ENCODE results near the gene DSPP.
"Not testable (repeated sequence)": the region's sequence is repeated elsewhere in the genome, so short reads cannot be mapped to it uniquely, and the experiment has no call there.

Gene DSPP

GRCh38 chr4:87608229-87608628, at the start of gene DSPP:
Gene DSPP, plus strand, starts transcription at chr4:87608529. Its CDS starts 2,380 bp downstream, at chr4:87610909.
- TF ChIP-seq ZNF274 (IDR thresholded peaks at IDR 0.05; ENCODE audit: low read depth, low read length), result no peak
- H3K4me3 ChIP-seq (ENCODE audit: low read length), result no peak within 1 kb of the TSS

DNA sequence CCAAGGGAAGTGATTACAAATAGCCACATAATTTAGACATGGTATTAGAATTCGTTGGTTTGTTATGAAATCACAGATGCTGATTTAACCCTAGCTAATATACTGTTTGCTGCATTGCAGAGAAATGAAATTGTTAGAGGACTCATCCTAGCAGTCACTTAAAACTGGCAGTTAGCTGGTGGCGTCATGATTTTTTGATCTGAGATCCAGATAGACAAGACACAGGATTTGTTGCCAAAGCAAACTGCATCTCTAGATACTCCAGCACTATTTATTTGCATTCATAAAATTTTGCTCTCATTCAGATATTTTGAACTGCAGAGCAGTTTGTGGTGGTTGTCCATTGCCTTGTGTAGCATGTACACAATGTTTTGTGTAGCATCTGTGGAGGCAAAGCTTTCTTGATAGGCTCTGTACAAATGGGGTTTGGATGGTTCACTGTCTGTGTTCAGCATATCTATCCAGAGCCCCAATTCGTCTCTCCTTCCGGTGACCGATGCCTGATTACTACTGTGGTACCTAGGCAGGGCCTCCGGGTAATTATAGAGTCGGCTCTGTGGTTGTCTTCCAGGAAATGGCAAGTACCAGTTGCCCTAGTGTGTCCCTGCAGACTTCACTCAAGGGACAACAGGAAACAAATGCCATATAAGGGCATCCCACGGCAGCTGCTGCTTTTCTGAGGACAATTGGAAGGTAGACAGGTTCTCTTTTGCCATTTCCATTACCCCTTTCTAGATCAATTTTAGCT, 49.1 kb upstream of the DSPP start:
- no peak for TF ChIP-seq ZNF274 (IDR thresholded peaks at IDR 0.05; ENCODE audit: low read depth, low read length)
- H3K4me3 ChIP-seq (ENCODE audit: low read length), result no peak overlapping the region

GRCh38 chr4:87560802-87561201, 47.5 kb upstream of the DSPP start:
- no peak for TF ChIP-seq ZNF274 (IDR thresholded peaks at IDR 0.05; ENCODE audit: low read depth, low read length)
- H3K4me3 ChIP-seq (ENCODE audit: low read length), result no peak overlapping the region

- no peak overlapping the region for H3K4me3 ChIP-seq (ENCODE audit: low read length)
- no peak for TF ChIP-seq ZNF274 (IDR thresholded peaks at IDR 0.05; ENCODE audit: low read depth, low read length)
Measured at GRCh38 chr4:87565746-87566145, 42.6 kb upstream of the DSPP start.

- no peak overlapping the region for H3K4me3 ChIP-seq (ENCODE audit: low read length)
- TF ChIP-seq ZNF274 (IDR thresholded peaks at IDR 0.05; ENCODE audit: low read depth, low read length), result no peak
Measured at GRCh38 chr4:87566276-87566675, 42.1 kb upstream of the DSPP start.

DNA sequence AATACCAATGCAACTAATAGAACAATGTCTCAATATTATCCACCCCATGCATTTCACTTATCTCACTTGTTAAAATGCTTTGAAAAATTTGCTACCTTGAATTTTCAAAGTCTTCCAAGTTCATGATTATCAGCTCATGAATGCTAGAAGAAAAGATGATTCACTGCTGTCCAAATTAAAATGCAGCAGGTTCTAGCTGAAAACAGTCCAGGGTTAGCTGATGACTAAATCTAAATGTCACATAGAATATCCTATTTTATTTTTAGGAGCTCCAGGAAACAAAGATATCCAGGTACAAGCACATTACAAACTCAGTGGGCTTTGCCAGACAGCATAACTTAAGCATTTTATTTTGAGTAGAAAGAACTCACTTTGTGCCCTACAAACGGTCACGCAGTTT, 41.1 kb upstream of the DSPP start:
- no peak for TF ChIP-seq ZNF274 (IDR thresholded peaks at IDR 0.05; ENCODE audit: low read depth, low read length)
- no peak overlapping the region for H3K4me3 ChIP-seq (ENCODE audit: low read length)

DNA sequence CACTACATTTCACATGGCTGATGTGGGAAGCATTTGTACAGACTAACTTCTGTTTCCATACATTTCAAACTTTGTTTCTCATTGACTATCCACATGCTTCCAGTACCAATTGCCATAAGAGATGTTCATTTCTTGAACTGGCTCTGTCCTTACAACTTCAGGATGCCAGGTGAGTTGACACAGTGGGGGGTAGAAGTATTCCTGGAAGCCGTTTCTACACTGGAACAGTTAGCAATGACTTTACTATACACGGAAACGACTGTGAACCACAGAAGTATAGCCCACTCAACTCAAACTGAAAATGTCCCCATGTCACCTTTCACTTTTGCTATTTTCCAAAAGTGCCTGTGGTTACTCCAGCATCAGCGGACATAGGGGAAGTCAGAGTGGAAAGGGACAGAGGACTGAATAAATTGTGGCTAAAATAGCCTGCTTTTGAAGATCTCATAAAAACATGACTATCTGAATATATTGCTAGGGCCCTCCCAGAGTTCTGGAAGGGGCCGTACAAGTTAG, 38.0 kb upstream of the DSPP start:
- H3K4me3 ChIP-seq (ENCODE audit: low read length), result no peak overlapping the region
- no peak for TF ChIP-seq ZNF274 (IDR thresholded peaks at IDR 0.05; ENCODE audit: low read depth, low read length)

- not testable (repeated sequence) for H3K4me3 ChIP-seq (ENCODE audit: low read length)
Measured at GRCh38 chr4:87574376-87574775, 34.0 kb upstream of the DSPP start.

DNA sequence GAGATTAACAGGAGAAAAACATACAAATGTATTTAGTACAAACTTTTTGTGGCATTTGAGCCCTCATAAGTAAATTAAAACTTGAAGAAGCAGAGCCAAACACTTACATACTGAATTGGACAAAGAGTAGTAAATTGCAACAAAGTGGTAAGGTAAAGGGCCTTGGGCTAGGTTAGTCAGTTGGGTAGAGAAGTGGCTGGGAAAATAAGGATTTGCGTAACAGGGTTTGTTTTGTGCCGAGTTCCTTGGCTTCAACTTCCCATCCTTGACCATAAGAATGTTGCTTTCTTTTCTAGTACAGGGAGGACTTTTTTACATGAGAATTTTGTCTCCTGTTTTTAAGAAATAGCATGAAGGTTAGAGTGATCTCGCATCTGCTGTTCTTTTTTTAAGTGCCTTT, 33.3 kb upstream of the DSPP start:
- no peak for TF ChIP-seq ZNF274 (IDR thresholded peaks at IDR 0.05; ENCODE audit: low read depth, low read length)
- H3K4me3 ChIP-seq (ENCODE audit: low read length), result no peak overlapping the region

- no peak for TF ChIP-seq ZNF274 (IDR thresholded peaks at IDR 0.05; ENCODE audit: low read depth, low read length)
Measured at GRCh38 chr4:87575408-87575807, 32.9 kb upstream of the DSPP start.

GRCh38 chr4:87575983-87576382, 32.3 kb upstream of the DSPP start:
- no peak overlapping the region for H3K4me3 ChIP-seq (ENCODE audit: low read length)

More at GRCh38 chr4:87575408-87575807, 32.9 kb upstream of the DSPP start:
- H3K4me3 ChIP-seq (ENCODE audit: low read length), result no peak overlapping the region

DNA sequence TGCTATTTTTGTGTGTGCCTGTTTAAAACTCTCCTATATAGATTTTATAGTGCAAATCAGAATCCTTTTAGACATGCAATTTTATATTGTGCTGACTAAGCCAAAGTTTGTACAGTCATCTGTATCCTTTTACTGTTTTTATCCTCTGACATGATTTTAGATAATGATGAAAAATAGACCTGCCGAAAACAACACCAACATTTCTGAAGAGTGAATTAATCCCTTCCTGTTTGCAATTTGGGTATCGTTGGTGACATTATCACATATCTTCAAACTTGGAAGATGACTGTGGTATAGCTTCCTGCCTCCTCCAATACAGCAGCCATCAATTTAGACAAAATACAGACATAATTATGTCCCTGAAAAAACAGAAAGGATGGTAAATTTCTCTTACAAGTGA, 28.9 kb upstream of the DSPP start:
- no peak overlapping the region for H3K4me3 ChIP-seq (ENCODE audit: low read length)
- no peak for TF ChIP-seq ZNF274 (IDR thresholded peaks at IDR 0.05; ENCODE audit: low read depth, low read length)

More at GRCh38 chr4:87575983-87576382, 32.3 kb upstream of the DSPP start:
- no peak for TF ChIP-seq ZNF274 (IDR thresholded peaks at IDR 0.05; ENCODE audit: low read depth, low read length)

GRCh38 chr4:87580057-87580456, 28.3 kb upstream of the DSPP start:
- no peak for TF ChIP-seq ZNF274 (IDR thresholded peaks at IDR 0.05; ENCODE audit: low read depth, low read length)

DNA sequence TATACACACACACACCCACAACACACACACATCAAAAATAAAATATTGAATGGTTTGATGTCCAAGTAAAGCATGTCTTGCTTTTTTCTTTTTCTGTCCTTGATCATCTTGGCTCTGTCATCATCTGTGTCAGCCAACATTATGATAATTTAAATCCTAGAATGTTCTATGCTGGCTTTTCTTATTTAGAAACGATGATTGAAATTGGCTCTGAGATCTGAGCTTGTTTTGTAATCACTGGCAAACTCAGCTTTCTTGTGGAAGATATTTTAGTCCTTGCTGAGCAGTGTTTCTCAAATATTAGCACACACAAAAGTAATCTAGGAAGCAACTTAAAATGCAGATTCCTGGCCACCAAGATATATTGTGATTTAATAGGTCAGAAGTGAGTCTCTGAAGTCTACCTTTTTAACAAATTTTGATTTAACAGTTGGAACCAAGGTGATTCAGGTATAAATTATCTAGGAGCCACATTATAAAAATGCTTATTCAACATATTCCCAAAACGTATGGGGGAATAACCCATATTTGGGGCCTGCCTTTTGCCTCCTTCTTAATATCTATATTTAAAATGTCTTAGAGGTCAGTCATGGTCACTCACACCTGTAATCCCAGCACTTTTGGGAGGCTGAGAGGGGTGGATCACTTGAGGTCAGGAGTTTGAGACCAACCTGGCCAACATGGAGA, 24.0 kb upstream of the DSPP start:
- no peak overlapping the region for H3K4me3 ChIP-seq (ENCODE audit: low read length)

More at GRCh38 chr4:87580057-87580456, 28.3 kb upstream of the DSPP start:
- H3K4me3 ChIP-seq (ENCODE audit: low read length), result no peak overlapping the region

GRCh38 chr4:87589531-87589930, 18.8 kb upstream of the DSPP start:
- no peak for TF ChIP-seq ZNF274 (IDR thresholded peaks at IDR 0.05; ENCODE audit: low read depth, low read length)
- no peak overlapping the region for H3K4me3 ChIP-seq (ENCODE audit: low read length)

More for the DNA sequence above, 24.0 kb upstream of the DSPP start:
- TF ChIP-seq ZNF274 (IDR thresholded peaks at IDR 0.05; ENCODE audit: low read depth, low read length), result no peak

Measured in GM08714 (cell line).